HG02571 (cell line): Measurements from ENCODE around the gene PCDHB10.
"Not testable (repeated sequence)": the region's sequence is repeated elsewhere in the genome, so short reads cannot be mapped to it uniquely, and the experiment has no call there.

ENCODE experiments used
- ATAC-seq: cut with Tn5 transposase; IDR thresholded peaks from one replicate; pipeline ENCODE4 v1.9.1; 2021; ENCODE audit warnings: mild to moderate bottlenecking, moderate library complexity; ENCODE audit not compliant: unreplicated experiment

The PCDHB10 gene

DNA sequence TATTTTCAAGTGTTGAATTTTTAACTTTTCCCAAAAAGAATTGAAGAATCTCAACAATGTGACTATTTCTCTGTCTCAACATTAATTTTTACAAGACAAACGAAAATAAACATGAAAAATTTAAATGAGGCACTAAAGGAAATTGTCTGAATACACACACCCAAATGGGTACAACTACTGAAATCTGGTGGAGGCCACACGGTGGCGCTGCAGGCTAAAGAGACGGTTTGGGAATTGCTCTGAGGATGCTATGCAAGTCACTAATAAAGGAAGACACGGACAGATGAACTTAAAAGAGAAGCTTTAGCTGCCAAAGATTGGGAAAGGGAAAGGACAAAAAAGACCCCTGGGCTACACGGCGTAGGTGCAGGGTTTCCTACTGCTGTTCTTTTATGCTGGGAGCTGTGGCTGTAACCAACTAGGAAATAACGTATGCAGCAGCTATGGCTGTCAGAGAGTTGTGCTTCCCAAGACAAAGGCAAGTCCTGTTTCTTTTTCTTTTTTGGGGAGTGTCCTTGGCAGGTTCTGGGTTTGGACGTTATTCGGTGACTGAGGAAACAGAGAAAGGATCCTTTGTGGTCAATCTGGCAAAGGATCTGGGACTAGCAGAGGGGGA is at the start of gene PCDHB10:
Gene PCDHB10, plus strand, starts transcription at position 244 of the 616 bp plus-strand sequence. Its CDS starts 200 bp downstream, at position 444.
- no peak for ATAC-seq

DNA sequence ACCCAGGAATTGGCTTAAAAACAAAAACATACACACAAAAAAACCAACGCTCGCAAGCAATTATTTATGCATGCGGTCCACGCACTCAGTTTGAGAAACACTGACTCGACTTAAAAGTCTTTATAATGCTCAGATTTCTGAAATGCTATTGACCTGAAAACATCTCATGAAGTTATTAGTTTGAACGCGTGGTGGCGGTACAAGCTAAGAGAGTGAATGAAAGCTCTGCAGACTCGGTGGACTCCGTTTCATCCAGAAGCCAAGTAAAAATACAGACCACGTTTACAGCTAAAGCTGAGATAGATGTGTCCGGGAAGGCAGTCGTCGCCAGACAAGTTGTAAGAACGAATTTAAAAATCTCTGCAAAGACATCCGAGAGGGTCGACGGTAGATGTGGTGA is 42.3 kb upstream of the PCDHB10 start, which contains the start of gene PCDHB6:
Gene PCDHB6, plus strand, starts transcription at position 246 of the 400 bp plus-strand sequence. CDS start 201 bp downstream, outside the sequence.
- ATAC-seq: no peak

DNA sequence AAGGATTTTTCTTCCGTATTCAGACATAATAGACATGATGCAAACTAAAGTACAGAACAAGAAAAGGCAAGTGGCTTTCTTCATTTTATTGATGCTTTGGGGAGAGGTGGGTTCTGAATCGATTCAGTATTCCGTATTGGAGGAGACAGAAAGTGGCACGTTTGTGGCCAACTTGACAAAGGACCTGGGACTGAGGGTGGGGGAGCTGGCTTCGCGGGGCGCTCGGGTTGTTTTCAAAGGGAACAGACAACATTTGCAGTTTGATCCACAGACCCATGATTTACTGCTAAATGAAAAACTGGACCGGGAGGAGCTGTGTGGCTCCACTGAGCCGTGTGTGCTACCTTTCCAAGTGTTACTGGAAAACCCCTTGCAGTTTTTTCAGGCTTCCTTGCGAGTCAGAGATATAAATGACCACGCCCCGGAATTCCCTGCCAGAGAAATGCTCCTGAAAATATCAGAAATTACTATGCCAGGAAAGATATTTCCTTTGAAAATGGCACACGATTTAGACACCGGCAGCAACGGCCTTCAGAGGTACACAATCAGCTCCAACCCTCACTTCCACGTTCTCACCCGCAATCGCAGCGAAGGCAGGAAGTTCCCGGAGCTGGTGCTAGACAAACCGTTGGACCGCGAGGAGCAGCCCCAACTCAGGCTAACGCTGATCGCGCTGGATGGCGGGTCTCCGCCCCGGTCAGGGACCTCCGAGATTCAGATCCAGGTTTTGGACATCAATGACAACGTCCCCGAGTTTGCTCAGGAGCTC is 41.7 kb upstream of the PCDHB10 start:
- ATAC-seq: no peak

DNA sequence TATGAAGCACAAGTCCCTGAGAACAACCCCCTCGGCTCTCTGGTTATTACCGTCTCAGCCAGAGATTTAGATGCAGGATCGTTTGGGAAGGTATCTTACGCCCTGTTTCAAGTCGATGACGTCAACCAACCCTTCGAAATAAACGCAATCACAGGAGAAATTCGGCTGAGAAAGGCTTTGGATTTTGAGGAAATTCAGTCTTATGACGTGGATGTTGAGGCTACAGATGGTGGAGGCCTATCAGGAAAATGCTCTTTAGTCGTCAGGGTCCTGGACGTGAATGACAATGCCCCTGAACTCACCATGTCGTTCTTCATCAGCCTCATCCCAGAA is 41.2 kb upstream of the PCDHB10 start:
- no peak for ATAC-seq

DNA sequence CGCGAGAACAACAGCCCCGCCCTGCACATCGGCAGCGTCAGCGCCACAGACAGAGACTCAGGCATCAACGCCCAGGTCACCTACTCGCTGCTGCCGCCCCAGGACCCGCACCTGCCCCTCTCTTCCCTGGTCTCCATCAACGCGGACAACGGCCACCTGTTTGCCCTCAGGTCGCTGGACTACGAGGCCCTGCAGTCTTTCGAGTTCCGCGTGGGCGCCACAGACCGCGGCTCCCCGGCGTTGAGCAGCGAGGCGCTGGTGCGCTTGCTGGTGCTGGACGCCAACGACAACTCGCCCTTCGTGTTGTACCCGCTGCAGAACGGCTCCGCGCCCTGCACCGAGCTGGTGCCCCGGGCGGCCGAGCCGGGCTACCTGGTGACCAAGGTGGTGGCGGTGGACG is 40.5 kb upstream of the PCDHB10 start:
- not testable (repeated sequence) for ATAC-seq

DNA sequence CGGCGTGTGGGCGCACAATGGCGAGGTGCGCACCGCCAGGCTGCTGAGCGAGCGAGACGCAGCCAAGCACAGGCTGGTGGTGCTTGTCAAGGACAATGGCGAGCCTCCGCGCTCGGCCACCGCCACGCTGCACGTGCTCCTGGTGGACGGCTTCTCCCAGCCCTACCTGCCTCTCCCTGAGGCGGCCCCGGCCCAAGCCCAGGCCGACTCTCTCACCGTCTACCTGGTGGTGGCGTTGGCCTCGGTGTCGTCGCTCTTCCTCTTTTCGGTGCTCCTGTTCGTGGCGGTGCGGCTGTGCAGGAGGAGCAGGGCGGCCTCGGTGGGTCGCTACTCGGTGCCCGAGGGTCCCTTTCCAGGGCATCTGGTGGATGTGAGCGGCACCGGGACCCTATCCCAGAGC is 40.1 kb upstream of the PCDHB10 start:
- ATAC-seq: not testable (repeated sequence)

DNA sequence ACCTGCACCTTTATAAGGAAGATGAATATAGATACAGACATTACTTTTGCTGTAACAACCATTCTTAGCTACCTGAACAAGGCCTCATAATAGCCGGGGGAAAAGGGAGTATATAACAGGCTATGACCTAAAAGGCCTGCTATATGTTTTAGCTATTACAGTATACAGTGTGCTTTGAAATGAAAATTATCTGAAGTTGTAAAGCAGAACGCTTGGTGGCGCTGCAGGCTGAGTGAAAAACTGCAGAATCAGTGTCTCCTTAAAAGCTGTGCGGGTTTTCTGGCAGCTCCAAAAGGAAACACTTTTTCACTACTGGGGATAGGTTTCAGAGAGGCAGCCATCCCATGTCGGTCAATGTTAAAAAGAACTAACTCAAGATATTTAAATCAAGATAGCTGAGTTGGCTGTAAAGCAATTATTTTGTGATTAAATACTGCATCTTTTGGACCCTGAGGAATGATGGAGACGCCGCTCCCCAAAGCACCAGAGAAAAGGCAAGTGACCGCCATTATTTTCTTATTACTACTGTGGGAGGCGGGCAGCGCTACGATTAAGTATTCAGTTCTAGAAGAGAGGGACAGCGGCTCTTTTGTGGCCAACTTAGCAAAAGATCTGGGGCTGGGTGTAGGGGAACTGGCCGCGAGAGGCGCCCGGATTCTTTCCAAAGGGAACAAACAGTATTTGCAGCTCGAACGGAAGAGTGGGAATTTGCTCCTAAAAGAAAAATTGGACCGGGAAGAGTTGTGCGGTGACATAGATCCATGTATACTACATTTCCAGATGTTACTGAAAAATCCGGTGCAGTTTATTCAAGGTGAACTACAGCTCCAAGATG is 36.4 kb upstream of the PCDHB10 start:
- ATAC-seq: no peak

DNA sequence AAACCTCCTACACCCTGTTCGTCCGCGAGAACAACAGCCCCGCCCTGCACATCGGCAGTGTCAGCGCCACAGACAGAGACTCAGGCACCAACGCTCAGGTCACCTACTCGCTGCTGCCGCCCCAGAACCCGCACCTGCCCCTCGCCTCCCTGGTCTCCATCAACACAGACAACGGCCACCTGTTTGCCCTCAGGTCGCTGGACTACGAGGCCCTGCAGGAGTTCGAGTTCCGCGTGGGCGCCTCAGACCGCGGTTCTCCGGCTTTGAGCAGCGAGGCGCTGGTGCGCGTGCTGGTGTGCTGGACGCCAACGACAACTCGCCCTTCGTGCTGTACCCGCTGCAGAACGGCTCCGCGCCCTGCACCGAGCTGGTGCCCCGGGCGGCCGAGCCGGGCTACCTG is 34.8 kb upstream of the PCDHB10 start:
- not testable (repeated sequence) for ATAC-seq

DNA sequence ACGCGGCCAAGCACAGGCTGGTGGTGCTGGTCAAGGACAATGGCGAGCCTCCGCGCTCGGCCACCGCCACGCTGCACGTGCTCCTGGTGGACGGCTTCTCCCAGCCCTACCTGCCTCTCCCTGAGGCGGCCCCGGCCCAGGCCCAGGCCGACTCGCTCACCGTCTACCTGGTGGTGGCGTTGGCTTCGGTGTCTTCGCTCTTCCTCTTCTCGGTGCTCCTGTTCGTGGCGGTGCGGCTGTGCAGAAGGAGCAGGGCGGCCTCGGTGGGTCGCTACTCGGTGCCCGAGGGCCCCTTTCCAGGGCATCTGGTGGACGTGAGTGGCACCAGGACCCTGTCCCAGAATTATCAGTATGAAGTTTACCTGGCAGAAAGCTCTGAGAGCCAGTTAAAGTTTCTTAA is 34.3 kb upstream of the PCDHB10 start:
- ATAC-seq: not testable (repeated sequence)

DNA sequence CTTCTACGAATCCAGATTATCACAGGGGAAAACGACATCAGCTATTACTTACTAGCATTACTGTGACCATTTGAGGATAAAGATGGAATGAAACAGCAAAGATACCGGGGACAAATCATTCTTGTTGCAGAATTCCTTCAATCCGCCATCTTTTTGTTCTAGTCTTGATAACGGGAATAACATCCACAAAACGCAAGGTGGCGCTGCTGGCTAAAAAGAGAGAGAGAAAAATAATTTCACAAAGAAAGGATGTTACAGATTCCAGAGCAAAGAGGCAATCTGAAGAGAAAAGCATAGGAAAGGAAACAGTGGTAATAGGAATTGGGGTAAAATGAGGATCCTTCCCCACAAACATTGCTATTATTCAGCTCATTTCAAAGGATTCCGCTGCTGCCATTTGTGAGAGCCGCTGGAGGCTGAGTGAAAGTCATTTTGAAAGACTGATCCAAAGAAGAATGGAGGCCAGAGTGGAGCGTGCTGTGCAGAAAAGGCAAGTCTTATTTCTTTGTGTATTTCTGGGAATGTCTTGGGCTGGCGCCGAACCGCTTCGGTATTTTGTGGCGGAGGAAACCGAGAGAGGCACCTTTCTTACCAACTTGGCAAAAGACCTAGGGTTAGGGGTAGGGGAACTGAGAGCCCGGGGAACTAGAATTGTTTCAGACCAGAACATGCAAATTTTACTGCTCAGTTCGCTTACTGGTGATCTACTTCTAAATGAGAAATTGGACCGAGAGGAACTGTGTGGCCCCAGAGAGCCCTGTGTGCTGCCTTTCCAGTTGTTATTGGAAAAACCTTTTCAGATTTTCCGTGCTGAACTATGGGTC is 19.6 kb upstream of the PCDHB10 start, which contains the start of gene PCDHB7:
Gene PCDHB7, plus strand, starts transcription at position 264 of the 824 bp plus-strand sequence. Its CDS starts 192 bp downstream, at position 456.
- ATAC-seq: no peak

DNA sequence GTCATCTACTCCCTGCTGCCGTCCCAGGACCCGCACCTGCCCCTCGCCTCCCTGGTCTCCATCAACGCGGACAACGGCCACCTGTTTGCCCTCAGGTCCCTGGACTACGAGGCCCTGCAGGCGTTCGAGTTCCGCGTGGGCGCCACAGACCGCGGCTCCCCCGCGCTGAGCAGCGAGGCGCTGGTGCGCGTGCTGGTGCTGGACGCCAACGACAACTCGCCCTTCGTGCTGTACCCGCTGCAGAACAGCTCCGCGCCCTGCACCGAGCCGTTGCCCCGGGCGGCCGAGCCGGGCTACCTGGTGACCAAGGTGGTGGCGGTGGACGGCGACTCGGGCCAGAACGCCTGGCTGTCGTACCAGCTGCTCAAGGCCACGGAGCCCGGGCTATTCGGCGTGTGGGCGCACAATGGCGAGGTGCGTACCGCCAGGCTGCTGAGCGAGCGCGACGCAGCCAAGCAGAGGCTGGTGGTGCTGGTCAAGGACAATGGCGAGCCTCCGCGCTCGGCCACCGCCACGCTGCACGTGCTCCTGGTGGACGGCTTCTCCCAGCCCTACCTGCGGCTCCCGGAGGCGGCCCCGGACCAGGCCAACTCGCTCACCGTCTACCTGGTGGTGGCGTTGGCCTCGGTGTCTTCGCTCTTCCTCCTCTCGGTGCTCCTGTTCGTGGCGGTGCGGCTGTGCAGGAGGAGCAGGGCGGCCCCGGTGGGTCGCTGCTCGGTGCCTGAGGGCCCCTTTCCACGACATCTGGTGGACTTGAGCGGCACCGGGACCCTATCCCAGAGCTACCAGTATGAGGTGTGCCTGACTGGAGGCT is 17.7 kb upstream of the PCDHB10 start:
- not testable (repeated sequence) for ATAC-seq

DNA sequence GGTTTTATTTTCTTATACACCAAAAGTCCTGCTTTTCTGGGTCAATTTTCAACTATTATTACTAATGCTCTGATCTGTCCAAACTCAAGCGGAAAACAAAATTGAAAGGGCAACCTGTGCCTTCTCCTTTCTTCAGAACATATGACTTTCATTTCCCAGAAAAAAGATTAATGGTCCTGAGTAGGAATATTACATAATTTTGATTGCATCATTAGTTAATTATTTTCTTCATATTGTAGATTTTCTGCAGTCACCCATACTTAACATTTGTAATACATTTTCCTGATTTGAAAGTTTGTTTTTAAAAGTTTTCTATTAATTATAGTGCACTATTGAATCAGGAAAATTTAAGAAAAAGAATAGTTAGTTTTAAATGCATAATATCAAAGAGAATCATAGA is 16.2 kb upstream of the PCDHB10 start:
- ATAC-seq: no peak

DNA sequence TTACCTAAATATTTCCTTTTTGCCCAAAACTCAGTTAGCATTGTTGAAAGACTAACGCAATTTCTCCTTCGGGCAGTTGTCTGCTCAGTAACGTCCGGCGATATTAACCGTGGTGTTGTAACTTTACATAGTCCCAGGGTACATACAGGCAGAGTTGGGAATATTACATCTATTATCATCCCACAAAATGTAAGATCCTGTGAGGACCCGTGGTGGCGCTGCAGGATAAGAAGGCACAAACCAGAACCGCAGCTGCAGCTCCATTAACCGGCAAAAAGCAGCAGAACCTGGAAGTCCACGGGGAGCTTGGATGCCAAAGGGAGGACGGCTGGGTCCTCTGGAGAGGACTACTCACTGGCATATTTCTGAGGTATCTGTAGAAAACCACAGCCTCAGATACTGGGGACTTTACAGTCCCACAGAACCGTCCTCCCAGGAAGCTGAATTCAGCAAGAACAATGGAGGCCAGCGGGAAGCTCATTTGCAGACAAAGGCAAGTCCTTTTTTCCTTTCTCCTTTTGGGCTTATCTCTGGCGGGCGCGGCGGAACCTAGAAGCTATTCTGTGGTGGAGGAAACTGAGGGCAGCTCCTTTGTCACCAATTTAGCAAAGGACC is 14.5 kb upstream of the PCDHB10 start, which contains the start of gene PCDHB8:
Gene PCDHB8, plus strand, starts transcription at position 214 of the 615 bp plus-strand sequence. Its CDS starts 245 bp downstream, at position 459.
- not testable (repeated sequence) for ATAC-seq

DNA sequence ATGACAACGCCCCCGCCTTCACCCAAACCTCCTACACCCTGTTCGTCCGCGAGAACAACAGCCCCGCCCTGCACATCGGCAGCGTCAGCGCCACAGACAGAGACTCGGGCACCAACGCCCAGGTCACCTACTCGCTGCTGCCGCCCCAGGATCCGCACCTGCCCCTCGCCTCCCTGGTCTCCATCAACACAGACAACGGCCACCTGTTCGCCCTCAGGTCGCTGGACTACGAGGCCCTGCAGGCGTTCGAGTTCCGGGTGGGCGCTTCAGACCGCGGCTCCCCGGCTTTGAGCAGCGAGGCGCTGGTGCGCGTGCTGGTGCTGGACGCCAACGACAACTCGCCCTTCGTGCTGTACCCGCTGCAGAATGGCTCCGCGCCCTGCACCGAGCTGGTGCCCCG is 12.8 kb upstream of the PCDHB10 start:
- ATAC-seq: not testable (repeated sequence)

DNA sequence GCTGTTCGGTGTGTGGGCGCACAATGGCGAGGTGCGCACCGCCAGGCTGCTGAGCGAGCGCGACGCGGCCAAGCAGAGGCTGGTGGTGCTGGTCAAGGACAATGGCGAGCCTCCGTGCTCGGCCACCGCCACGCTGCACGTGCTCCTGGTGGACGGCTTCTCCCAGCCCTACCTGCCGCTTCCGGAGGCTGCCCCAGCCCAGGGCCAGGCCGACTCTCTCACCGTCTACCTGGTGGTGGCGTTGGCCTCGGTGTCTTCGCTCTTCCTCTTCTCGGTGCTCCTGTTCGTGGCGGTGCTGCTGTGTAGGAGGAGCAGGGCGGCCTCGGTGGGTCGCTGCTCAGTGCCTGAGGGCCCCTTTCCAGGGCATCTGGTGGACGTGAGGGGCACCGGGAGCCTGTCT is 12.3 kb upstream of the PCDHB10 start:
- not testable (repeated sequence) for ATAC-seq

DNA sequence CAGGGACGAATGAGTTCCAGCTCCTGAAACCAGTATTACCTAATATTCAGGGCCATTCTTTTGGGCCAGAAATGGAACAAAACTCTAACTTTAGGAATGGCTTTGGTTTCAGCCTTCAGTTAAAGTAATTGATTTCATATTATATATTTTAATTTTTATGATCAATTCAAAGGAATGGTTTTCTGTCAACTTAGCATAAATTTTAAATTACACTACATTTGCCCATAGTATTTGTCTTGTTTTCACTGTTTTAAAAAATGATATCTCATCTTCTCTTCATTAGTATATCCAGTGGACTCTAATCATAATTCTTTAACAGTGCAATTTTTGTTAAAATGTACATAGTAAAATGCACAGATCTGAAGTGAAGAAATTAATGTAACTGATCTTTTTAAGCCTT is 11.8 kb upstream of the PCDHB10 start:
- ATAC-seq: no peak

DNA sequence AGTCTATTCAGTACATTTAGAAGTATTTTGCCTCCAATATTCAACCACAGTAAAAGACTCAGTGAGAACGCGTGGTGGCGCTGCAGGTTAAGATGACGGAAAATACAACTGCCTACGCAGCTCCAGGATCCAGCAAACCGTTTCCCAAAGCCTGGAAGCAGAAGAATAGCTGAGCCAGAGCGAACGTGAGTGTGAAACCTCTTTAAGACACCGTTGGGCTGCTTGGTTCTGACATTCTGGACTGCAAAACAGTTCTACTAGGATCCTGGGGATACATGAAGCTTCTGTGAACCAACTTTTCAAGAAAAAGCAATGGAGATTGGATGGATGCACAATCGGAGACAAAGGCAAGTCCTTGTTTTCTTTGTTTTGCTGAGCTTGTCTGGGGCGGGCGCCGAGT is 9.9 kb upstream of the PCDHB10 start, which contains the start of gene PCDHB16:
Gene PCDHB16, plus strand, starts transcription at position 140 of the 400 bp plus-strand sequence. Its CDS starts 173 bp downstream, at position 313.
- ATAC-seq: no peak

DNA sequence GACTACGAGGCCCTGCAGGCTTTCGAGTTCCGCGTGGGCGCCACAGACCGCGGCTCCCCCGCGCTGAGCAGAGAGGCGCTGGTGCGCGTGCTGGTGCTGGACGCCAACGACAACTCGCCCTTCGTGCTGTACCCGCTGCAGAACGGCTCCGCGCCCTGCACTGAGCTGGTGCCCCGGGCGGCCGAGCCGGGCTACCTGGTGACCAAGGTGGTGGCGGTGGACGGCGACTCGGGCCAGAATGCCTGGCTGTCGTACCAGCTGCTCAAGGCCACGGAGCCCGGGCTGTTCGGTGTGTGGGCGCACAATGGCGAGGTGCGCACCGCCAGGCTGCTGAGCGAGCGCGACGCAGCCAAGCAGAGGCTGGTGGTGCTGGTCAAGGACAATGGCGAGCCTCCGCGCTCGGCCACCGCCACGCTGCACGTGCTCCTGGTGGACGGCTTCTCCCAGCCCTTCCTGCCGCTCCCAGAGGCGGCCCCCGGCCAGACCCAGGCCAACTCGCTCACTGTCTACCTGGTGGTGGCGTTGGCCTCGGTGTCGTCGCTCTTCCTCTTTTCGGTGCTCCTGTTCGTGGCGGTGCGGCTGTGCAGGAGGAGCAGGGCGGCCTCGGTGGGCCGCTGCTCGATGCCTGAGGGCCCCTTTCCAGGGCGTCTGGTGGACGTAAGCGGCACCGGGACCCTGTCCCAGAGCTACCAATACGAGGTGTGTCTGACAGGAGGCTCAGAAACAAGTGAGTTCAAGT is 7.9 kb upstream of the PCDHB10 start:
- not testable (repeated sequence) for ATAC-seq
